HepG2 (cell line): ENCODE data around the gene FANCE.

ENCODE experiments used
- CHD4 ChIP-seq: fragments of 200-600 bp; sonication (generic); IDR thresholded peaks from 2 replicates; pipeline ENCODE4 v1.7.0; 2017; ENCODE audit warnings: mild to moderate bottlenecking, low read length, borderline replicate concordance
- NR2C2 ChIP-seq: sonication (generic); formaldehyde crosslinking; IDR thresholded peaks from 2 replicates; pipeline ENCODE4 v1.4.0; 2020; ENCODE audit warnings: missing genetic modification reagents, mild to moderate bottlenecking, moderate library complexity, borderline replicate concordance
- ZNF710 ChIP-seq: sonication (generic); formaldehyde crosslinking; IDR thresholded peaks from 2 replicates; pipeline ENCODE4 v1.5.0; 2020; ENCODE audit warnings: mild to moderate bottlenecking, missing genetic modification reagents, borderline replicate concordance

GRCh38 chr6:35403544-35404442 is 48.3 kb upstream of the FANCE start:
- TF ChIP-seq ZNF710 (CRISPR knock-in tag): no peak
- TF ChIP-seq NR2C2 (CRISPR knock-in tag): no peak
- no peak for TF ChIP-seq CHD4
